ENCODE measurements around the gene TRMO. TPM values are rescaled to one million over a fixed set of nuclear protein-coding genes. Genes with fewer than 3 reads are reported as not detected.

The TRMO gene
- total and polyA plus RNA-seq, 2 of the 8 experiments (the other 6 are each of a cell fraction or from before 2014, with no cell fraction given) = 4.6 to 5.6 TPM

DNA sequence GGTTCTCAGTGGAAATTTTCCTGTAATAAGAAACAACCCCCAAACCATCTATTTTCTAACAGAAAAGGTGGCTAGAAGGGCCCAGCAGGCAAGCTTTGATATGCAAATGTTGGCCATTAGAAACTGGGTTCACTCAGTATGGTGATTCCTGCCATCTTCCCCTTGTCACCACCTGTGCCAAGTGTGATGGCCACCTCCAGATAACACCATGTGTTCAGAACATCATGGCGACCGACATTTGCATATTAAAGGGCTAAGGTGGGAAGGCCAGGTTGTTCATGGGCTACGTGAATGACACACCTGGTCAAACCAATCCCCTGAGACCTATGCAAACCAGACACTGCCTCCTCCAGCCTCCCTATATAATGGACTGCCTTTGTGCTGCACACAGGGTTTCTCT, 48.9 kb downstream of the TRMO start (continued):
- TF ChIP-seq, protein P1, sequence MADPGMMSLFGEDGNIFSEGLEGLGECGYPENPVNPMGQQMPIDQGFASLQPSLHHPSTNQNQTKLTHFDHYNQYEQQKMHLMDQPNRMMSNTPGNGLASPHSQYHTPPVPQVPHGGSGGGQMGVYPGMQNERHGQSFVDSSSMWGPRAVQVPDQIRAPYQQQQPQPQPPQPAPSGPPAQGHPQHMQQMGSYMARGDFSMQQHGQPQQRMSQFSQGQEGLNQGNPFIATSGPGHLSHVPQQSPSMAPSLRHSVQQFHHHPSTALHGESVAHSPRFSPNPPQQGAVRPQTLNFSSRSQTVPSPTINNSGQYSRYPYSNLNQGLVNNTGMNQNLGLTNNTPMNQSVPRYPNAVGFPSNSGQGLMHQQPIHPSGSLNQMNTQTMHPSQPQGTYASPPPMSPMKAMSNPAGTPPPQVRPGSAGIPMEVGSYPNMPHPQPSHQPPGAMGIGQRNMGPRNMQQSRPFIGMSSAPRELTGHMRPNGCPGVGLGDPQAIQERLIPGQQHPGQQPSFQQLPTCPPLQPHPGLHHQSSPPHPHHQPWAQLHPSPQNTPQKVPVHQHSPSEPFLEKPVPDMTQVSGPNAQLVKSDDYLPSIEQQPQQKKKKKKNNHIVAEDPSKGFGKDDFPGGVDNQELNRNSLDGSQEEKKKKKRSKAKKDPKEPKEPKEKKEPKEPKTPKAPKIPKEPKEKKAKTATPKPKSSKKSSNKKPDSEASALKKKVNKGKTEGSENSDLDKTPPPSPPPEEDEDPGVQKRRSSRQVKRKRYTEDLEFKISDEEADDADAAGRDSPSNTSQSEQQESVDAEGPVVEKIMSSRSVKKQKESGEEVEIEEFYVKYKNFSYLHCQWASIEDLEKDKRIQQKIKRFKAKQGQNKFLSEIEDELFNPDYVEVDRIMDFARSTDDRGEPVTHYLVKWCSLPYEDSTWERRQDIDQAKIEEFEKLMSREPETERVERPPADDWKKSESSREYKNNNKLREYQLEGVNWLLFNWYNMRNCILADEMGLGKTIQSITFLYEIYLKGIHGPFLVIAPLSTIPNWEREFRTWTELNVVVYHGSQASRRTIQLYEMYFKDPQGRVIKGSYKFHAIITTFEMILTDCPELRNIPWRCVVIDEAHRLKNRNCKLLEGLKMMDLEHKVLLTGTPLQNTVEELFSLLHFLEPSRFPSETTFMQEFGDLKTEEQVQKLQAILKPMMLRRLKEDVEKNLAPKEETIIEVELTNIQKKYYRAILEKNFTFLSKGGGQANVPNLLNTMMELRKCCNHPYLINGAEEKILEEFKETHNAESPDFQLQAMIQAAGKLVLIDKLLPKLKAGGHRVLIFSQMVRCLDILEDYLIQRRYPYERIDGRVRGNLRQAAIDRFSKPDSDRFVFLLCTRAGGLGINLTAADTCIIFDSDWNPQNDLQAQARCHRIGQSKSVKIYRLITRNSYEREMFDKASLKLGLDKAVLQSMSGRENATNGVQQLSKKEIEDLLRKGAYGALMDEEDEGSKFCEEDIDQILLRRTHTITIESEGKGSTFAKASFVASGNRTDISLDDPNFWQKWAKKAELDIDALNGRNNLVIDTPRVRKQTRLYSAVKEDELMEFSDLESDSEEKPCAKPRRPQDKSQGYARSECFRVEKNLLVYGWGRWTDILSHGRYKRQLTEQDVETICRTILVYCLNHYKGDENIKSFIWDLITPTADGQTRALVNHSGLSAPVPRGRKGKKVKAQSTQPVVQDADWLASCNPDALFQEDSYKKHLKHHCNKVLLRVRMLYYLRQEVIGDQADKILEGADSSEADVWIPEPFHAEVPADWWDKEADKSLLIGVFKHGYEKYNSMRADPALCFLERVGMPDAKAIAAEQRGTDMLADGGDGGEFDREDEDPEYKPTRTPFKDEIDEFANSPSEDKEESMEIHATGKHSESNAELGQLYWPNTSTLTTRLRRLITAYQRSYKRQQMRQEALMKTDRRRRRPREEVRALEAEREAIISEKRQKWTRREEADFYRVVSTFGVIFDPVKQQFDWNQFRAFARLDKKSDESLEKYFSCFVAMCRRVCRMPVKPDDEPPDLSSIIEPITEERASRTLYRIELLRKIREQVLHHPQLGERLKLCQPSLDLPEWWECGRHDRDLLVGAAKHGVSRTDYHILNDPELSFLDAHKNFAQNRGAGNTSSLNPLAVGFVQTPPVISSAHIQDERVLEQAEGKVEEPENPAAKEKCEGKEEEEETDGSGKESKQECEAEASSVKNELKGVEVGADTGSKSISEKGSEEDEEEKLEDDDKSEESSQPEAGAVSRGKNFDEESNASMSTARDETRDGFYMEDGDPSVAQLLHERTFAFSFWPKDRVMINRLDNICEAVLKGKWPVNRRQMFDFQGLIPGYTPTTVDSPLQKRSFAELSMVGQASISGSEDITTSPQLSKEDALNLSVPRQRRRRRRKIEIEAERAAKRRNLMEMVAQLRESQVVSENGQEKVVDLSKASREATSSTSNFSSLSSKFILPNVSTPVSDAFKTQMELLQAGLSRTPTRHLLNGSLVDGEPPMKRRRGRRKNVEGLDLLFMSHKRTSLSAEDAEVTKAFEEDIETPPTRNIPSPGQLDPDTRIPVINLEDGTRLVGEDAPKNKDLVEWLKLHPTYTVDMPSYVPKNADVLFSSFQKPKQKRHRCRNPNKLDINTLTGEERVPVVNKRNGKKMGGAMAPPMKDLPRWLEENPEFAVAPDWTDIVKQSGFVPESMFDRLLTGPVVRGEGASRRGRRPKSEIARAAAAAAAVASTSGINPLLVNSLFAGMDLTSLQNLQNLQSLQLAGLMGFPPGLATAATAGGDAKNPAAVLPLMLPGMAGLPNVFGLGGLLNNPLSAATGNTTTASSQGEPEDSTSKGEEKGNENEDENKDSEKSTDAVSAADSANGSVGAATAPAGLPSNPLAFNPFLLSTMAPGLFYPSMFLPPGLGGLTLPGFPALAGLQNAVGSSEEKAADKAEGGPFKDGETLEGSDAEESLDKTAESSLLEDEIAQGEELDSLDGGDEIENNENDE (IDR thresholded peaks at IDR 0.05; ENCODE audit: insufficient replicate concordance, low read length) = no peak
- peak; percentile 40 for TF ChIP-seq NANOG (IDR thresholded peaks at IDR 0.05; ENCODE audit: insufficient read depth, low read depth, low read length, poor library complexity, severe bottlenecking)
- TF ChIP-seq TEAD4 (IDR thresholded peaks at IDR 0.05; ENCODE audit: low read depth, low read length) = no peak
- TF ChIP-seq POLR2A (IDR thresholded peaks at IDR 0.05; ENCODE audit: control extremely low read depth in 1 of 2, low read depth in 2 of 2, low read length in 2 of 2) = no peak
- no peak for TF ChIP-seq PHF8 (conservative IDR thresholded peaks at IDR 0.05; ENCODE audit: low read depth, low read length)
- TF ChIP-seq YY1 (IDR thresholded peaks at IDR 0.05; ENCODE audit: low read depth, low read length) = peak; percentile 68; the same call in 1 of the 2 replicates
- TF ChIP-seq HDAC2 (IDR thresholded peaks at IDR 0.05; ENCODE audit: borderline replicate concordance in 1 of 2, low read depth in 2 of 2, low read length in 2 of 2) = no peak
- no peak for TF ChIP-seq CREB1 (IDR thresholded peaks at IDR 0.05)
- 0 out of 2 replicates have a peak, but pooled peaks have one; percentile 77 for TF ChIP-seq TCF12 (IDR thresholded peaks at IDR 0.05; ENCODE audit: low read depth, low read length)
- peak; percentile 80 for TF ChIP-seq POU5F1 (IDR thresholded peaks at IDR 0.05; ENCODE audit: low read depth, low read length)
- no peak for TF ChIP-seq RFX5 (IDR thresholded peaks at IDR 0.05; ENCODE audit: borderline replicate concordance, low read depth, low read length)
- TF ChIP-seq CBX5 (IDR thresholded peaks at IDR 0.05; ENCODE audit: low read depth, low read length) = no peak
- no peak for TF ChIP-seq SRF (IDR thresholded peaks at IDR 0.05; ENCODE audit: low read depth, low read length)

All from H1 (cell line).